ENCODE measurements around the gene INHBA. TPM values are rescaled to one million over a fixed set of nuclear protein-coding genes. Genes with fewer than 3 reads are reported as not detected.

The INHBA gene
- total and polyA plus RNA-seq, 8 donors, result 0.81 to 16.7 (median 1.1) TPM

DNA sequence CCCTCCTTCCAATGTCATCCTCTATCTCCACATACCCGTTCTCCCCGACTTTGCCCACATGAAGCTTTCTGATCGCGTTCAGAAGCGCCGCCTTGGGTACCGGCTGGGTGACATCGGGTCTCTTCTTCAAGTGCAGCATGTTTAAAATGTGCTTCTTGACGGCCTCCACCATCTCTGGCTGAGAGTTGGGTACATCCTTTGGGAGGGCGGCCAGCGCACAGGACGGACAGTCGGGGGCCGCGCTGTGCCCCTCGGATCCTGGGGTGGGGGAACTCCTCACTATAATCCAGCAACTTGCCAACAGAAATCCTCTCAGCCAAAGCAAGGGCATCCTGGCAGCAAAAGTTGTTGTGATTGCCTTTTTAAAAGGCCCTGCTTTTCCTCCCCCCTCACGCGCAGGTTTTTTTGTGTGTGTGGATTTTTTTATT is 2.8 kb downstream of the INHBA start:
- Histone ChIP-seq H3K36me3 (no peaks in the 10 kb centered on the region), H3K4me1 (peaks cover 0 to 28% of the 10 kb centered on the region in 2 donors), H3K27ac (peak overlapping the region; percentile 39 to 67), H3K9me3 (no peaks in the 10 kb centered on the region), H3K4me3 (peak overlapping the region; percentile 17 to 27), H3K27me3 (peaks cover 3 to 47% of the 10 kb centered on the region in 2 donors)
- ATAC-seq (no peak), DNase-seq (peak in 1 of 4 donors; percentile 67)
- intact Hi-C loops (cut with DNase I), result no loop called here
- TF ChIP-seq, protein P1, sequence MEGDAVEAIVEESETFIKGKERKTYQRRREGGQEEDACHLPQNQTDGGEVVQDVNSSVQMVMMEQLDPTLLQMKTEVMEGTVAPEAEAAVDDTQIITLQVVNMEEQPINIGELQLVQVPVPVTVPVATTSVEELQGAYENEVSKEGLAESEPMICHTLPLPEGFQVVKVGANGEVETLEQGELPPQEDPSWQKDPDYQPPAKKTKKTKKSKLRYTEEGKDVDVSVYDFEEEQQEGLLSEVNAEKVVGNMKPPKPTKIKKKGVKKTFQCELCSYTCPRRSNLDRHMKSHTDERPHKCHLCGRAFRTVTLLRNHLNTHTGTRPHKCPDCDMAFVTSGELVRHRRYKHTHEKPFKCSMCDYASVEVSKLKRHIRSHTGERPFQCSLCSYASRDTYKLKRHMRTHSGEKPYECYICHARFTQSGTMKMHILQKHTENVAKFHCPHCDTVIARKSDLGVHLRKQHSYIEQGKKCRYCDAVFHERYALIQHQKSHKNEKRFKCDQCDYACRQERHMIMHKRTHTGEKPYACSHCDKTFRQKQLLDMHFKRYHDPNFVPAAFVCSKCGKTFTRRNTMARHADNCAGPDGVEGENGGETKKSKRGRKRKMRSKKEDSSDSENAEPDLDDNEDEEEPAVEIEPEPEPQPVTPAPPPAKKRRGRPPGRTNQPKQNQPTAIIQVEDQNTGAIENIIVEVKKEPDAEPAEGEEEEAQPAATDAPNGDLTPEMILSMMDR (IDR thresholded peaks at IDR 0.05), result no peak

DNA sequence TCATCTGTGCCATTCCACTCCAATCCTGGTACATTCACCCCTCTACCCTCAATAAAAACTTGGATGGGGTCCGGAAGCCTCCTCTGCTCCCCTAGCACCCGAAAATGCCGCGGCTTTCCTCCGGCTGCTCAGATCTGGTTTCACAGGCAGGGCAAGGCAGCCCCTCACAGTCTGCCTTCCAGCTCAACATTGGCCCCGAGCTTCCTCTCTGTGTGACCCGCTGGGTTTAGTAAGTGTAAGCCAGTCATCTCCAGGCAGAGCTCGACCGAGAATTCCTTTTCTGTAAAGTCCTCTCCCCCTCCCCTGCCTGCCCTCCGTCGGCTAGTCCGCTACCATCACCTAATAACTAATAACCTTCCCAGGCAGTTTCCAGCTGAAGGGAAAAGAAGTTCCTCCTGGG is 3.4 kb downstream of the INHBA start:
- no peaks in the 10 kb centered on the region for H3K36me3 ChIP-seq
- intact Hi-C loops (cut with DNase I), result no loop called here
- H3K27ac ChIP-seq, result peak overlapping the region; percentile 39 to 67
- H3K4me3 ChIP-seq, result peak overlapping the region; percentile 17 to 27
- TF ChIP-seq, protein P1 (IDR thresholded peaks at IDR 0.05), result no peak
- no peaks in the 10 kb centered on the region for H3K9me3 ChIP-seq
- H3K27me3 ChIP-seq, result peaks cover 3 to 47% of the 10 kb centered on the region in 2 donors
- peaks cover 0 to 24% of the 10 kb centered on the region in 2 donors for H3K4me1 ChIP-seq
- peak in 1 of 4 donors; percentile 74 for DNase-seq
- peak; percentile 18 for ATAC-seq

DNA sequence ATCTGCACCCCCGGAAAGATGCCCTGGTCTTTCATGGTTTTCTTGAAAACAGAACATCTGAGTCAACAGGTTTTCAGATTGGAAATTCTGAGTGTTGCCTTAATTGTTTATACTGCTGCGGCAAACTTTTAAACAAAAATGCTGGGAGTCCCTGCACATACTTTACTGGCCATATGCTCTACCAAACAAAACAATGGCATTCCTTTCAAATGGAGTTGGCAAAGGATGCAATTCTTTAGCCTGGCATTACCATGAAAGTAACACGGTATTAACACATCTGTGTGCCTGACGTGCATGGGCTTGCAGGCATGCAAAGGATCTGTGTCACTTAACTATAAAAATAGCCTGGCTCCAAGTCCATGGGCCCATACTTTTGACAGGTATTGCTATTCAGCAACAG is 4.2 kb downstream of the INHBA start:
- Histone ChIP-seq H3K4me1 (peaks cover 0 to 24% of the 10 kb centered on the region in 2 donors), H3K9me3 (no peaks in the 10 kb centered on the region), H3K27me3 (peaks cover 3 to 47% of the 10 kb centered on the region in 2 donors), H3K27ac (peak overlapping the region; percentile 2 to 67), H3K4me3 (peak overlapping the region in 1 of 2 donors; percentile 27), H3K36me3 (no peaks in the 10 kb centered on the region)
- DNase-seq (no peak), ATAC-seq (no peak)
- TF ChIP-seq, protein P1 (IDR thresholded peaks at IDR 0.05), result no peak
- intact Hi-C loops (cut with DNase I), result no loop called here

DNA sequence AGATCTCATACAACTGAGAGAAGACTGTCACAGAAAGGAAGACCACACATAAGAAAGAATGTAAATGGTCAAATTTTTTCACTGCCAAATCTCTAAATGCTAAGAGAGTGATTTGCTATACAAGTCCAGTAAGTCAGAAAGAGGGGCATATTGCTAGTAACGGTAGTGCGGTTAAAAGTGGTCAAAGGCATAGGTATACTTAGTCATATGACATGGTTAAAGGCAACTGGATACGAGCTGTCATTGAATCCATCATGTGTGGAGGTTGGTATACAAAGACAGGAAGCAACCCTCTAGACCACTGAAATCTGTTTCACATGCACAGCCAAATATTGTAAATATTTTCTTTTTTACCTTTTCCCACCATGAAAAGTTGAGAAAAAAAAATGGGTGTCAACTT is 4.8 kb downstream of the INHBA start:
- DNase-seq, result no peak
- TF ChIP-seq, protein P1 (IDR thresholded peaks at IDR 0.05), result no peak
- Histone ChIP-seq H3K27ac (peak overlapping the region in 1 of 2 donors; percentile 67), H3K4me3 (peak overlapping the region in 1 of 2 donors; percentile 27), H3K4me1 (peaks cover 0 to 27% of the 10 kb centered on the region in 2 donors), H3K36me3 (no peaks in the 10 kb centered on the region), H3K9me3 (no peaks in the 10 kb centered on the region), H3K27me3 (peaks cover 3 to 50% of the 10 kb centered on the region in 2 donors)
- intact Hi-C loops (cut with DNase I), result no loop called here
- ATAC-seq, result no peak

DNA sequence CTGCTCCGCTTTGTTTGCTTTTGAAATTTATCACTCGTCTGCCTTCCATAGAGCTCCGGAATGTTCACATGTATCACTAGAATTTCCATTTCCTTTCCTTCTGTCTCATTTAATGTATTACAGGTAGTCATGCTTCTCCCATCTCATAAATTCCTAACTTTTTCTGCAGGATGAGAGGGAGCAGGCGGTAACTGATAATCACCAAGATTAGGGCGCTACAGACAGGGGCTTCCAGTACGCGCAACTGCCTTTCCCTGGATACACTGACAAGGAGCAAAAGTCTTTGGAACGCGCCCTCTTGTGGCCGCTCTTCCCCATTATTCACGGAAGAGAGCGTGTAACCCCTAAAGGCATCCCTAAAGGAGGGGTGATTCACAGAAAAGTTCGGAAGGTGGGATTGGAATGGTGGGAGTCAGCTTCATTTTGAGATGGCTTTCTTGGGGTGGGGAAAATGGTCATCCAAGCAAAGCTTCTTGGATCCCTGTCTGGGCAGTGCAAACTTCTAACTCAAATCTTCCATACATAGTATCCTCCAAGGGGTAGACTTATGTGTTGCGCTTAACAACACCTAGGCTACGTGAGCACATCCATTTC is 6.5 kb downstream of the INHBA start:
- peak; percentile 81 for ATAC-seq
- TF ChIP-seq, protein P1 (IDR thresholded peaks at IDR 0.05), result peak; percentile 67 to 76
- intact Hi-C loops (cut with DNase I), result no loop called here
- peak overlapping the region in 1 of 2 donors; percentile 6 for H3K27ac ChIP-seq
- peaks cover 0 to 38% of the 10 kb centered on the region in 2 donors for H3K4me1 ChIP-seq
- DNase-seq, result peak; percentile 62 to 82 (median 74)
- no peak overlapping the region for H3K4me3 ChIP-seq
- H3K9me3 ChIP-seq, result no peaks in the 10 kb centered on the region
- no peaks in the 10 kb centered on the region for H3K36me3 ChIP-seq
- H3K27me3 ChIP-seq, result peaks cover 3 to 43% of the 10 kb centered on the region in 2 donors

Measured in left lung (tissue), 10 donors.